Activated CD4-positive, alpha-beta memory T cell treated with anti-CD3 and anti-CD28 coated beads, Interleukin-2, amount 10 ng/mL, durations not matched to agents 7 days and 5 days (primary cell): ENCODE measurements around the gene PDCD2. TPM values are rescaled to one million over a fixed set of nuclear protein-coding genes. Genes with fewer than 3 reads are reported as not detected.
"Not testable (repeated sequence)": the region's sequence is repeated elsewhere in the genome, so short reads cannot be mapped to it uniquely, and the experiment has no call there.

Experiments
- CTCF ChIA-PET: fragments of 350-600 bp; sonication (Branson Sonifier 250); formaldehyde crosslinking; loops from one replicate; lab custom pipeline; 2021; ENCODE audit warnings: antibody characterized with exemption, inconsistent platforms; lab: Charles Lee
- POLR2A ChIA-PET: fragments of 350-600 bp; sonication (Branson Sonifier 250); formaldehyde crosslinking; loops from one replicate; lab custom pipeline; 2021; ENCODE audit warnings: antibody characterized with exemption; lab: Charles Lee
- DNase-seq: peaks from one replicate; pipeline ENCODE4 v3.0.0-alpha.2; 2020
- H3K27ac Mint-ChIP-seq: one replicate; pipeline ENCODE4 v1.8.0; 2021; ENCODE audit warnings: mild to moderate bottlenecking, mixed read lengths
- H3K27me3 Mint-ChIP-seq: one replicate; pipeline ENCODE4 v1.8.0; 2021; ENCODE audit warnings: mixed read lengths
- H3K36me3 Mint-ChIP-seq: one replicate; pipeline ENCODE4 v1.8.0; 2021; ENCODE audit warnings: low read depth, mixed read lengths
- H3K4me1 Mint-ChIP-seq: one replicate; pipeline ENCODE4 v1.8.0; 2021; ENCODE audit warnings: mixed read lengths
- H3K4me3 Mint-ChIP-seq: one replicate; pipeline ENCODE4 v1.8.0; 2021; ENCODE audit warnings: mild to moderate bottlenecking, mixed read lengths
- H3K9me3 Mint-ChIP-seq: one replicate; pipeline ENCODE4 v1.8.0; 2021; ENCODE audit warnings: mixed read lengths
- total RNA-seq, 2 experiments: library from RNA; stranded (reverse); gene quantifications; one replicate each; pipeline ENCODE4 v1.2.3, GENCODE V29; 2021

The PDCD2 gene
- total RNA-seq, 2 experiments from 2014 or later, result 78.7 to 82.1 TPM

DNA sequence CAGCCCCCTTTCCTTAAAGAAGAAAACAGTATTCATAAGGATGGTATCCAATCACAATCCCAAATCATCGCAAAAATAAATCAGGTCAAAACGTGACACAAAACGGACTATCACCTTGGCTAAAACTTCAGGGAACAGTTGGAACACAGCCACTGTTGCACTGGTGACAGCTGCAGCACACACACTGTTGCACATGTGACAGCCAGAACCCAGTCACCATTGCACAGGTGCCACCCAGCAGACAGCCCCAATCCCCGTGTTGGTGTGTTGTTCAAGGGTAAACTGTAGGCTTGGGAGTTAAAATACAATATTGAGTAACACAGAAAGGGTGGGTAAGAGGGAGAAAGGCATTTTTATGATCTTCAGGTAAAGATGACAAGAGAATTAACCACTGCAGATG is 47.1 kb downstream of the PDCD2 start:
- Mint-ChIP-seq H3K36me3 (peaks cover 64% of the 10 kb centered on the region), H3K4me3 (no peak overlapping the region), H3K27ac (no peak overlapping the region), H3K4me1 (peaks cover 11% of the 10 kb centered on the region), H3K9me3 (no peaks in the 10 kb centered on the region), H3K27me3 (no peaks in the 10 kb centered on the region)
- no peak for DNase-seq
- ChIA-PET CTCF (interaction anchor here (1.8 kb wide), 1 partner anchor 20 kb away, joined by 4 read pairs; no protein-coding TSS in a partner anchor), POLR2A (no interaction called here)

DNA sequence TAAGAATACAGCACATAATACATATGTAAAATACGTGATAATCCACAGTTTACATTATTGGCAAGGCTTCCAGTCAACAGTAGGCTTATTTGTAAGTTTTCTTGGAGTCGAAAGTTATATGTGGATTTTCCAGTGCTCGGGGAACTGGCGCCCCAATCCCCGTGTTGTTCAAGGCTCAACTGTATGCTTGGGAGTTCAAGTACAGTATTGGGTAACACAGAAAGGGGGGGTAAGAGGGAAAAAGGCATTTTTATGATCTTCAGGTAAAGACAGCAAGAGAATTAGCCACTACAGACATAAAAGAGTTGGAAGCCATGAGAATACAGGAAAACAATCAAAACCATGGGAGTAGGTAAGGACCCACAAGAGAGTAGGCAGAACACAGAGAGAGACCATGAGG is 47.8 kb downstream of the PDCD2 start:
- Mint-ChIP-seq H3K4me1 (peaks cover 11% of the 10 kb centered on the region), H3K27ac (no peak overlapping the region), H3K9me3 (no peaks in the 10 kb centered on the region), H3K36me3 (peaks cover 60% of the 10 kb centered on the region), H3K27me3 (no peaks in the 10 kb centered on the region), H3K4me3 (no peak overlapping the region)
- no peak for DNase-seq
- ChIA-PET CTCF (interaction anchor here (1.8 kb wide), 1 partner anchor 19 kb away, joined by 4 read pairs; no protein-coding TSS in a partner anchor), POLR2A (no interaction called here)

DNA sequence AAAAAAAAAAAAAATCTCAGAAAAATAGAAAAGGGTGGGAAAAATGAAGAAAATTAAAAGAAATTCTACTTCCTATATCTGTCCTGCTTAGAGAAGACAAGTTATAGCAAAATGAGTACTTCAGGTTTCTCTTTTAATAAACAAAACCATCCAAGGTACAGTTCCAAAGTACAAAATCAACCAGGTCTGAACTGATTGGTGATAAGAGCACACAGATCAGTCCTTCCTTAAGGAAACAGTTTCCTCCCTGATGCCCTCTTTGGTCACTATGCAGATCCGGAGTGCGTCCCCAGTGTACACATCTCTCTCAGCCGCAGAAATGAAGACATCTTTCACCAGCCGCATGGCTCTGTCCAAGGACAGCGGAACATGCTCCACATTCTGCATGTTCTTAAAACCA is 49.4 kb downstream of the PDCD2 start:
- Mint-ChIP-seq H3K36me3 (peaks cover 45% of the 10 kb centered on the region), H3K27ac (no peak overlapping the region), H3K4me1 (peaks cover 3% of the 10 kb centered on the region), H3K9me3 (no peaks in the 10 kb centered on the region), H3K27me3 (no peaks in the 10 kb centered on the region), H3K4me3 (no peak overlapping the region)
- POLR2A ChIA-PET, result no interaction called here
- CTCF ChIA-PET, result interaction anchor here (0.7 to 1.3 kb wide), 2 partner anchors 21 to 703 kb away, joined by 3 read pairs; no protein-coding TSS in a partner anchor
- no peak for DNase-seq

DNA sequence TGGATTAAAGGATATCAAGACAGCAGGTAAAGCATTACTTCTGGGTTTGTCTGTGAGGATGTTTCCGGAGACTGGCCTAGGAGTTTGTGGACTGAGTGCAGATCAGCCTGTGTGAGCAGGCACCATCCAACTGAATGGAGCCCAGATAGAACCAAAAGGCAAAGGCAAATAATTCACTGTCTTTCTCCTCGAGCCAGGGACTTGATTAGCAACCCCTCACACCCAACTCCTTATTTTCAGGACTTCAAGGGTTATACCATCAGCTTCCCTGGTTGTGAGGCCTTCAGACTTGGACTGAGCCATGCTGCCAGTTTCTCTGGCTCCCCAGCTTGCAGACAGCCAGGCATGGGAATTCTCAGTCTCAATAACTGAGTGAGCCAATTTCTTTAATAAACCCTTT is 50.6 kb downstream of the PDCD2 start:
- ChIA-PET CTCF (interaction anchor here (1.3 kb wide), 1 partner anchor 702 kb away, joined by 3 read pairs; no protein-coding TSS in a partner anchor), POLR2A (no interaction called here)
- Mint-ChIP-seq H3K27me3 (no peaks in the 10 kb centered on the region), H3K36me3 (peaks cover 35% of the 10 kb centered on the region), H3K9me3 (no peaks in the 10 kb centered on the region), H3K4me1 (peaks cover 3% of the 10 kb centered on the region), H3K27ac (no peak overlapping the region), H3K4me3 (no peak overlapping the region)
- no peak for DNase-seq

DNA sequence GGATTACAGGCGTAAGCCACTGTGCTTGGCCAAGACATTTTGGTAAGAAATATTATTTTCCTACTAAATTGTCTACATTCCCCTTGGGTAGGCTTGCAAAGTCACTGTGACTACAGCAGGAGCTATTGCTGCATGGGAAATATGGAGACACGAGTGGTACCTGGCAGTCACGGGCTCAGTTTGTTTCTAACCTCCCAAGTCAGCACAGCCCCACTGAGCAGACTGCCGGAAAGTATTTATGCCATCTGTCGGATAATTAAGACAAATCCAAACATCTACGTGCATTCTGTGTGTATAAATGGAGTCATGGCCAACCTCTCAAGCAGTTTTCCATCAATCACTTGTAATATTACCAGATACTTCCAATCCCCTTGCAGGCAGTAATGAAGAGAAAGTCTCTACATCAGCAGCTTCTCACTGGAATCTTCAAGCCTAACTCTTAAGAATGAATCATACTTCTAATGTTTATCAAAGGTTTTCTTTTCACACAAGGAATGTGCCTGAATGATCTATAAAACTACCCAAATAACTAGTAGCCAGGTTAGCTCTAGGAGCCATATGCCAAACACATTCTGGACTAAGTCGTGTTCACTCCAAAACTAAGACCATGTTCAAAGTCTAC is 51.5 kb downstream of the PDCD2 start:
- Mint-ChIP-seq H3K27ac (no peak overlapping the region), H3K36me3 (peaks cover 30% of the 10 kb centered on the region), H3K27me3 (no peaks in the 10 kb centered on the region), H3K4me1 (peaks cover 9% of the 10 kb centered on the region), H3K9me3 (no peaks in the 10 kb centered on the region), H3K4me3 (no peak overlapping the region)
- no peak for DNase-seq
- ChIA-PET CTCF (no interaction called here), POLR2A (no interaction called here)

DNA sequence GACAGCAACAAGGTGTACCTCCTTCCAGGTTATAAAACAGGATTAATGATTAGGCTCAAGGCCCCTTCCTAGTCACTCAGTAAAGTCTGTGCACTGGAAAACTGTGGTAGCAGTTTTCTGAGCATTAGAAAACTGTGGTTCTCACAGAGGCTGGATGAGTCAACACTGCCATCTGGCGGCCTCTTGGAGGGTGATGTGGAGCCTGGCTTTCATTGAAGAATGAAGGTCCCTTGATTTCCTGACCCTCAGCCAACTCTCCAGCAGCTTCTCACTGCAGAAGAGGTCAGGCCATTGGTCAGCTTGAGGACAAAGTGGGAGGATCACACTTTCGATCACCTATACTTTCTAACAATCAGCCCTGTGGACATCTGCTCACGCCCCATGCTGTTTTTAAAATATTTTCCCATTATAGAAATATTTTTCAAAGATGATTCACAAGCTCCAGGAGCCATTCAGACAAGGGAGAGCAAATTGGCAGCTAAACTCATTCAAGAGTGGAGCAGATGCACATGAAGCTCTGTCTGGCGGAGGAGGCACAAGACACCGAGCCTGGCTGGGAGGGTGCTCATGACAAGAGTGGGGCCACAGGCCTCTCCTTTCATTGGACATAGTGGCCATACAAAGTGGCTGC is 54.5 kb downstream of the PDCD2 start:
- Mint-ChIP-seq H3K4me3 (no peak overlapping the region), H3K27me3 (peaks cover 10% of the 10 kb centered on the region), H3K27ac (no peak overlapping the region), H3K9me3 (no peaks in the 10 kb centered on the region), H3K36me3 (peaks cover 5% of the 10 kb centered on the region), H3K4me1 (peaks cover 9% of the 10 kb centered on the region)
- ChIA-PET CTCF (interaction anchor here (0.9 to 3.3 kb wide), 14 partner anchors 10 to 808 kb away, joined by 3 to 20 read pairs (median 4); partner anchors contain the start of gene TBP), POLR2A (no interaction called here)
- peak; percentile 71 for DNase-seq

DNA sequence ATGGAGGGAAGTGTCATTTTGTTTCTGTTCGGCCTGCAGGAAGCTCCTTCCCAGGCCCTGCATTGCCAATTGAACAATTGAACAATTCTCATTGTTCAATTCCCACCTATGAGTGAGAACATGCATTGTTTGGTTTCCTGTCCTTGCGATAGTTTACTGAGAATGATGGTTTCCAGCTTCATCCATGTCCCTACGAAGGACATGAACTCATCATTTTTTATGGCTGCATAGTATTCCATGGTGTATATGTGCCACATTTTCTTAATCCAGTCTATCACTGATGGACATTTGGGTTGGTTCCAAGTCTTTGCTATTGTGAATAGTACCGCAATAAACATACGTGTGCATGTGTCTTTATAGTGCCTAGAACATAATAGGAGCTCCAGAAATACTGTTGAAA is 56.4 kb downstream of the PDCD2 start:
- H3K4me1 Mint-ChIP-seq, result peaks cover 19% of the 10 kb centered on the region
- H3K27ac Mint-ChIP-seq, H3K9me3 Mint-ChIP-seq, DNase-seq, H3K36me3 Mint-ChIP-seq, H3K4me3 Mint-ChIP-seq, POLR2A ChIA-PET: not testable (repeated sequence)
- CTCF ChIA-PET, result interaction anchor here (1.2 to 3.3 kb wide), 4 partner anchors 11 to 696 kb away, joined by 3 to 12 read pairs (median 6); no protein-coding TSS in a partner anchor
- peaks cover 15% of the 10 kb centered on the region for H3K27me3 Mint-ChIP-seq

DNA sequence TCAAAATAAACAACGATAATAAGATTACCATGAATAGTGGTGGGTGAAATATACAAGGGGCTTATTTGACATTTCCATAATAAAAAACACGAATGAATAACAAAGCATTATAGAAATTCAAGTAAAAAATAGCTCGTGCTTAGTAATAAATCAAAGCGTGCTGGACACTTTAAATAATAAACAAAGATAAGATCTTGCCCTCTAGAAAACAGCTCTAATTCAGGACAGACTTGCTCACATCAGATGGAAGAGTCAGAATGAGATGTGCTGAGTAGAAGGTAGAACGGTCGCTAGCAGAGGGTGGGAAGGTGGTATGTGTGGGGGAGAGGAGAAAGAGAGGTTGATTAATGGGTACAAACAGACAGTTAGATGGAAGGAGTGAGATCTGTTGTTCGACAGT is 58.6 kb downstream of the PDCD2 start:
- H3K27ac Mint-ChIP-seq, result no peak overlapping the region
- no peaks in the 10 kb centered on the region for H3K36me3 Mint-ChIP-seq
- H3K9me3 Mint-ChIP-seq, result no peaks in the 10 kb centered on the region
- H3K4me3 Mint-ChIP-seq, result no peak overlapping the region
- CTCF ChIA-PET, result interaction anchor here (1.0 kb wide), 1 partner anchor 737 kb away, joined by 3 read pairs; no protein-coding TSS in a partner anchor
- peaks cover 27% of the 10 kb centered on the region for H3K4me1 Mint-ChIP-seq
- peaks cover 24% of the 10 kb centered on the region for H3K27me3 Mint-ChIP-seq
- no peak for DNase-seq
- POLR2A ChIA-PET, result no interaction called here

Other genes starting within 250 kb of the PDCD2 start
- 100 to 1,000 TPM; 151 to 157 TPM for gene PSMB1, start 31.3 kb downstream of the PDCD2 start, total RNA-seq
- 10 to 100 TPM; 19.1 to 19.6 TPM for gene TBP, start 30.3 kb downstream of the PDCD2 start, total RNA-seq